GM12878 (cell line): ENCODE results near the gene TNKS1BP1.

Source experiments
- CHD4 ChIP-seq: fragments of 200-600 bp; sonication (generic); IDR thresholded peaks from 2 replicates; pipeline ENCODE4 v1.6.1; 2016; ENCODE audit warnings: mild to moderate bottlenecking
- CTCF ChIP-seq, 3 experiments: IDR thresholded peaks in 2 of 3; conservative IDR thresholded peaks in 1 of 3; 2 replicates each; pipeline ENCODE4 v1.5.1; 2011; ENCODE audit warnings: low read depth in 3 of 3, low read length in 3 of 3, mild to moderate bottlenecking in 3 of 3, control low read depth in 2 of 3, moderate library complexity in 2 of 3, inconsistent platforms in 1 of 3, mixed read lengths in 1 of 3; ENCODE audit not compliant: control insufficient read depth in 2 of 3, insufficient read depth in 1 of 3; ENCODE audit errors: extremely low read depth in 1 of 3
- NFIC ChIP-seq: IDR thresholded peaks from 2 replicates; pipeline ENCODE4 v1.6.1; 2012; ENCODE audit warnings: low read depth, mild to moderate bottlenecking, inconsistent platforms, low read length, moderate library complexity
- POLR2A ChIP-seq: IDR thresholded peaks from 2 replicates; pipeline ENCODE4 v1.6.1; 2011; ENCODE audit warnings: low read depth, mild to moderate bottlenecking, low read length
- RELA ChIP-seq: fragments of 450-650 bp; IDR thresholded peaks from 2 replicates; pipeline ENCODE4 v1.8.0; 2014; ENCODE audit warnings: borderline replicate concordance; ENCODE audit not compliant: partially characterized antibody
- SIN3A ChIP-seq: IDR thresholded peaks from 2 replicates; pipeline ENCODE4 v1.6.1; 2012; ENCODE audit warnings: low read depth, low read length, improper control_type of control experiment
- SMAD1 ChIP-seq: fragments of 450-650 bp; IDR thresholded peaks from 2 replicates; pipeline ENCODE4 v1.6.1; 2018; ENCODE audit warnings: mild to moderate bottlenecking, low read depth; ENCODE audit not compliant: partially characterized antibody

GRCh38 chr11:57370941-57371340 is 46.2 kb upstream of the TNKS1BP1 start:
- no peak for TF ChIP-seq CTCF (IDR thresholded peaks at IDR 0.05 in 2 of 3, conservative IDR thresholded peaks at IDR 0.05 in 1 of 3; ENCODE audit: control insufficient read depth in 2 of 3, extremely low read depth in 1 of 3, insufficient read depth in 1 of 3, low read depth in 3 of 3, low read length in 3 of 3)
- no peak for TF ChIP-seq RELA
- TF ChIP-seq NFIC: no peak
- no peak for TF ChIP-seq POLR2A
- no peak for TF ChIP-seq SIN3A
- no peak for TF ChIP-seq CHD4
- no peak for TF ChIP-seq SMAD1
